HEK293T (cell line): ENCODE data around the gene SMIM7.
A peak's percentile ranks its signal among the peaks of the same experiment; 100 is the strongest.

ENCODE experiments used
- CTCF ChIA-PET: fragments of 350-600 bp; formaldehyde crosslinking; extraction: SDS; loops from one replicate; lab custom pipeline; 2021; ENCODE audit warnings: antibody characterized with exemption, inconsistent platforms; lab: Yijun Ruan, JAX
- POLR2A ChIA-PET: fragments of 350-600 bp; formaldehyde crosslinking; extraction: SDS; loops from one replicate; lab custom pipeline; 2020; ENCODE audit warnings: antibody characterized with exemption, inconsistent platforms; lab: Yijun Ruan, JAX
- DNase-seq: peaks from one replicate; pipeline ENCODE4 v3.0.0; 2012; ENCODE audit warnings: mixed read lengths; ENCODE audit errors: extremely low spot score
- ARNT ChIP-seq: fragments of 450-650 bp; IDR thresholded peaks from 2 replicates; pipeline ENCODE4 v1.6.1; 2017; ENCODE audit warnings: mild to moderate bottlenecking
- BHLHE40 ChIP-seq: fragments of 450-650 bp; IDR thresholded peaks from 2 replicates; pipeline ENCODE4 v1.6.1; 2016; ENCODE audit warnings: mild to moderate bottlenecking, moderate library complexity, borderline replicate concordance
- CTBP1 ChIP-seq: fragments of 450-650 bp; IDR thresholded peaks from 2 replicates; pipeline ENCODE4 v1.6.1; 2016; ENCODE audit warnings: borderline replicate concordance
- ELF4 ChIP-seq: fragments of 450-650 bp; IDR thresholded peaks from 2 replicates; pipeline ENCODE4 v1.6.1; 2017; ENCODE audit warnings: antibody characterized with exemption
- FOXA1 ChIP-seq: fragments of 450-650 bp; IDR thresholded peaks from 2 replicates; pipeline ENCODE4 v1.6.1; 2016; ENCODE audit warnings: mild to moderate bottlenecking
- FOXK2 ChIP-seq: fragments of 450-650 bp; IDR thresholded peaks from 2 replicates; pipeline ENCODE4 v1.6.1; 2016; ENCODE audit warnings: mild to moderate bottlenecking
- FOXM1 ChIP-seq: fragments of 450-650 bp; IDR thresholded peaks from 2 replicates; pipeline ENCODE4 v1.6.1; 2017; ENCODE audit warnings: mild to moderate bottlenecking, borderline replicate concordance
- HDGF ChIP-seq: fragments of 450-650 bp; IDR thresholded peaks from 2 replicates; pipeline ENCODE4 v1.6.1; 2017; ENCODE audit warnings: antibody characterized with exemption, borderline replicate concordance
- L3MBTL2 ChIP-seq: fragments of 450-650 bp; conservative IDR thresholded peaks from 2 replicates; pipeline ENCODE4 v1.6.1; 2016; ENCODE audit warnings: mild to moderate bottlenecking
- LEF1 ChIP-seq: fragments of 450-650 bp; IDR thresholded peaks from 2 replicates; pipeline ENCODE4 v1.6.1; 2017; ENCODE audit warnings: mild to moderate bottlenecking, borderline replicate concordance
- NFRKB ChIP-seq: fragments of 450-650 bp; IDR thresholded peaks from 2 replicates; pipeline ENCODE4 v1.6.1; 2016; ENCODE audit warnings: mild to moderate bottlenecking, moderate library complexity
- PKNOX1 ChIP-seq: fragments of 450-650 bp; IDR thresholded peaks from 2 replicates; pipeline ENCODE4 v1.6.1; 2016
- SP1 ChIP-seq: fragments of 450-650 bp; IDR thresholded peaks from 2 replicates; pipeline ENCODE4 v1.6.1; 2017
- SUZ12 ChIP-seq: fragments of 450-650 bp; IDR thresholded peaks from 2 replicates; pipeline ENCODE4 v1.6.1; 2016; ENCODE audit warnings: mild to moderate bottlenecking
- TARDBP ChIP-seq: fragments of 450-650 bp; IDR thresholded peaks from 2 replicates; pipeline ENCODE4 v1.6.1; 2016
- ZNF384 ChIP-seq: fragments of 450-650 bp; IDR thresholded peaks from 2 replicates; pipeline ENCODE4 v1.6.1; 2016

SMIM7 gene

GRCh38 chr19:16605553-16605994 lies 54.4 kb downstream of the SMIM7 start:
- DNase-seq = no peak
- ChIA-PET POLR2A (no interaction called here), CTCF (no interaction called here)
- TF ChIP-seq ELF4 (no peak), HDGF (no peak), LEF1 (no peak), TARDBP (no peak), FOXA1 (no peak), CTBP1 (no peak), ARNT (no peak)

GRCh38 chr19:16605115-16605514 lies 54.8 kb downstream of the SMIM7 start:
- TF ChIP-seq BHLHE40 (no peak), FOXK2 (no peak), PKNOX1 (no peak), CTBP1 (no peak), SP1 (no peak), NFRKB (no peak), LEF1 (no peak)
- ChIA-PET POLR2A (no interaction called here), CTCF (no interaction called here)

GRCh38 chr19:16604615-16605014 lies 55.3 kb downstream of the SMIM7 start:
- TF ChIP-seq ARNT (no peak), PKNOX1 (no peak), BHLHE40 (no peak)
- ChIA-PET POLR2A (no interaction called here), CTCF (no interaction called here)
- DNase-seq = no peak

More at GRCh38 chr19:16605115-16605514, 54.8 kb downstream of the SMIM7 start:
- DNase-seq = no peak

- TF ChIP-seq L3MBTL2 = no peak
- TF ChIP-seq SUZ12 = no peak
- no peak for TF ChIP-seq PKNOX1
- no peak for TF ChIP-seq ZNF384
- no peak for TF ChIP-seq ARNT
- no peak for TF ChIP-seq LEF1
- no peak for TF ChIP-seq NFRKB
- no peak for TF ChIP-seq FOXA1
- TF ChIP-seq FOXM1 = no peak
- no peak for TF ChIP-seq ELF4
- TF ChIP-seq CTBP1 = no peak
- TF ChIP-seq TARDBP = no peak
- TF ChIP-seq HDGF = no peak
- no peak for TF ChIP-seq FOXK2
- TF ChIP-seq SP1 = no peak
- TF ChIP-seq BHLHE40 = no peak
- ChIA-PET CTCF (no interaction called here), POLR2A (interaction anchor here (0.6 kb wide), 1 partner anchor 15 kb away, joined by 3 read pairs; no protein-coding TSS in a partner anchor)
- no peak for DNase-seq
Observed at GRCh38 chr19:16603090-16603489, 56.9 kb downstream of the SMIM7 start.

GRCh38 chr19:16601378-16602052 lies 58.4 kb downstream of the SMIM7 start:
- ChIA-PET POLR2A (interaction anchor here (0.7 to 0.9 kb wide), 2 partner anchors 8 to 59 kb away, joined by 3 read pairs; no protein-coding TSS in a partner anchor), CTCF (no interaction called here)
- no peak for TF ChIP-seq BHLHE40
- no peak for TF ChIP-seq ELF4
- TF ChIP-seq CTBP1 = no peak
- TF ChIP-seq TARDBP = no peak
- no peak for TF ChIP-seq FOXK2
- no peak for TF ChIP-seq ZNF384
- no peak for TF ChIP-seq SP1
- no peak for TF ChIP-seq NFRKB

GRCh38 chr19:16600824-16601223 lies 59.1 kb downstream of the SMIM7 start:
- TF ChIP-seq L3MBTL2 (no peak), ZNF384 (0 out of 2 replicates have a peak, but pooled peaks have one; percentile 25)
- DNase-seq = no peak
- ChIA-PET POLR2A (interaction anchor here (0.9 kb wide), 1 partner anchor 58 kb away, joined by 3 read pairs; no protein-coding TSS in a partner anchor), CTCF (interaction anchor here (1.0 kb wide), 1 partner anchor 22 kb away, joined by 5 read pairs; no protein-coding TSS in a partner anchor)

More at GRCh38 chr19:16601378-16602052, 58.4 kb downstream of the SMIM7 start:
- no peak for DNase-seq

GRCh38 chr19:16599655-16600346 lies 60.1 kb downstream of the SMIM7 start:
- TF ChIP-seq FOXA1 (no peak), HDGF (no peak), LEF1 (no peak), PKNOX1 (no peak), NFRKB (no peak), SUZ12 (no peak), CTBP1 (no peak), BHLHE40 (no peak), FOXK2 (no peak), ARNT (no peak), ELF4 (no peak), SP1 (no peak), ZNF384 (no peak), TARDBP (no peak), L3MBTL2 (no peak), FOXM1 (no peak)
- no peak for DNase-seq
- CTCF ChIA-PET = interaction anchor here (1.0 kb wide), 1 partner anchor 21 kb away, joined by 5 read pairs; no protein-coding TSS in a partner anchor
- POLR2A ChIA-PET = no interaction called here
